ENCODE measurements around the gene SLC8A2.

Gene SLC8A2

GRCh38 chr19:47430041-47430802 lies 41.5 kb downstream of the SLC8A2 start:
- DNase-seq (ENCODE audit: low read depth): no peak

- DNase-seq (ENCODE audit: low read depth): no peak
These were observed 42.4 kb downstream of the SLC8A2 start for GRCh38 chr19:47429140-47429793.

GRCh38 chr19:47428177-47428894 lies 43.4 kb downstream of the SLC8A2 start:
- DNase-seq (ENCODE audit: low read depth): peak; percentile 95

DNA sequence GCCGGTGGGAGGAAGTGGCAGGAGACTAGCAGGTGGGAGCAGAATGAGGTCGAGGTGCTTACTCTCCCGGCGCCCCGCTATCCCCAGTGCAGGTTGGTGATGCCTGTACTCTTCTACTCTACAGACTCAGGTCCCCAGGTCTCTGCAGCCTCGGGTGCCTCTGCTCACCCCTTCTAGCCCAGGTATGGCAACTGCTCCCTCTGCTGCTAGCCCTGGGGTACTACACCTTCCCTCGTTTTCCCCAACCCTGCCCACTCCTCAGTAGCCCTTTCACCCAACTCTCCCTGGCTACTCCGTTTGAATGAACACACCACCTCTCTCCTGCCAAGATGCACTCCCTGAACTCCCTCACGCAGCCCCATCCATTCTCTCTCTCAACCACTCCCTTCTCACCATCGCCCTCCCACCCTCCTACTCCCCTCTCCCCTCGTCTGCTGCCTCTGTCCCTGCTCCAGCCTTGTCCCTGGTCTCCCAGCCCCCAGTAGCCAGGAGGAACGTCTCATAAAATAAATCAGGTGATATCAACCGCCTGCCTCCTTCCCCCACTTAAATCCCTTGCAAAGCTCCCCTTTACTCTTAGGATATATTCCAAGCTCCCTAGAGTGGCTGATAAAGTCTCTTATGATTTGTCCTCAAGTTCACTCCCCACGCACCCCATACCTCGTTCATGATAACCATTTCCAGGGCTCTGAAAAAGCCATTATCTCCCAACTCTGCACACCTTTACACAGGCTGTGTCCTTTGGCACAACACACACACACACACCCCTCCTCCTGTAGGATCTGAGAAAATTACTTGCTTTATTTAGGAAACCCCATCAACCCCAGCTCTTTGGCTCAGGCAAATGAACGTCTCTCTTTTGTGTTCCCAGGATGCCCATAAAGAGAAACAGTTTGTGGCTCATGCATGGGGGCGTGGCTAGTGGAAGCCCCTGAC lies 44.2 kb downstream of the SLC8A2 start:
- DNase-seq (ENCODE audit: low read depth): no peak

DNA sequence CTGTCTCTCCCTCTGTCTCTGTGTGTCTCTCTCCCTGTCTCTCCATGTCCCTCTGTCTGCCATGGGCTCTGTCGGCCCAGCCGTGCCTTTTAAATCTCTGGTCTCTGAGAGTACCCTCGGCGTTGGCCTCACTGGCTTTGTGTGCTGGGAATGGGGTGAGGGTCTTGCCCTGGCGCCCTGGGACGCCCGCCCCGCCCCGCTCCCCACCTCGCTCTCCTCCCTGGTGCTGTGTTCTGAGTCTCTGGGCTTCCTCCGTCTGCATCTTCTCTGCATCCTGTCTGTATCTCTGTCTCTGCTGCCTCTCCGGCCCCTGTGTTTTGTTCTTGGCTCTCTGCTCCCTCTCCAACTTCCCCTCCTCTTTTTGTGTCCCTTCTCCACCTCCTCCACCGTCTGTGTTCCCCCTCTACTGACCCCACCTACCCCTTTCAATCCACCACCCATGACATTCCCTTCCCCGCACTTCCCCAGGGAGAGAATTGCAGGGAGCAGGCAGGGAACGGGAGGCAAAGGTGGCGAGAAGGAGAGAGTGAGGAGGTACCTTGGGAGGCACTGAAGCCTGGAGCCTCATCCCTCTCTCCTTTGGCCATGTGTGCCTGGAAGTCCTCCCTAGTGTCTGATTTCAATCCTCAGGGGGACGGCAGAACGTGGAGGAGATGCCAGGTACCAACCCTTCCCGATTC lies 48.4 kb downstream of the SLC8A2 start:
- DNase-seq (ENCODE audit: low read depth): no peak

GRCh38 chr19:47422417-47423163 lies 49.1 kb downstream of the SLC8A2 start:
- DNase-seq (ENCODE audit: low read depth): no peak

DNA sequence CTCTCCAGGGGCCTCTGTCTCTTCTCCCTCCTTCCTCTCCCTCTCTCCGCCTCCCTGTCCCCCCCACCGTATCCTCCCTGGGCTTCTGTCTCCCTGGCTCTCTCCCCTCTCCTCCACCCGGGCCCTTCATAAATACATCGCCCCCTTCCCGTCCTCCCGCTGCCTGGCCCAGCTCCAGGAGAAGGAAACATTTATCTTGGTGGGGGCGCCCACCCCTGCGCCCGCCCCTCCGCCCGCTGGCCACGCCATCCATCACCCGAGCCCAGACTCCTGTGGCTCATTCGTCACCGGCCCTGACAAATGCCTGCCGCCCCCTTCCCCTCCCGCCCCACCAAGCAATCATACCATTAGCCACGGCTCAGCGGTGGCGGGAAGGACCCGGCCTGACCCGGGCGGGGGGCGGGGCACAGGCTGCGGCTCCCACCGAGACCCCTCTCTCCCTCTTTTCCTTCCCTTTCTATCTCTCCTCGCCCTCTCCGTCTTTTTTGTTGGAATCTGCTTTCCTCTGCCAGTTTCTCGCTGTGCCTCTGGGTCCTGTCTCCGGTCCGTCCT lies 49.8 kb downstream of the SLC8A2 start:
- no peak for DNase-seq (ENCODE audit: low read depth)

- DNase-seq (ENCODE audit: low read depth): no peak
These were observed 50.4 kb downstream of the SLC8A2 start for GRCh38 chr19:47421244-47421786.

DNA sequence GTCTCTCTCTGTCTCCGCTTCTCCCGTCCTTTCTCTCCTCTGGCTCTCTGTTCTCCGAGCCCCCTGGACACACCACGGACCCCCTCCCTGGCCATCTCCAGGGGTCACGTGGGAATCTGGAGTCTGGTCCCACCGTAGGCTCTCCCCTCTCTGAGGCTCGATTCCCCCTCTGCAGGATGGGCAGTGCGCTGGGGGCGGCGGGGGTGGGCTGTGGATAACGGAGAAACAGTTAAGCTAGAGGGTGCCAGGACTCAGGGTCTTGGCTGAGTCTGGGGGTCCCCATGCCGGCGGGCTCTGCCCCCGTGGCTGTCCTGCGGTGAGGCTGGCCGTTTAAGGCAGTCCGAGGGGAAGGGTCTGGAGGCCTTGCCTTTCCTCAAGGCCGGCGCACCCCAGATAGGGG lies 51.9 kb downstream of the SLC8A2 start:
- no peak for DNase-seq (ENCODE audit: low read depth)

DNA sequence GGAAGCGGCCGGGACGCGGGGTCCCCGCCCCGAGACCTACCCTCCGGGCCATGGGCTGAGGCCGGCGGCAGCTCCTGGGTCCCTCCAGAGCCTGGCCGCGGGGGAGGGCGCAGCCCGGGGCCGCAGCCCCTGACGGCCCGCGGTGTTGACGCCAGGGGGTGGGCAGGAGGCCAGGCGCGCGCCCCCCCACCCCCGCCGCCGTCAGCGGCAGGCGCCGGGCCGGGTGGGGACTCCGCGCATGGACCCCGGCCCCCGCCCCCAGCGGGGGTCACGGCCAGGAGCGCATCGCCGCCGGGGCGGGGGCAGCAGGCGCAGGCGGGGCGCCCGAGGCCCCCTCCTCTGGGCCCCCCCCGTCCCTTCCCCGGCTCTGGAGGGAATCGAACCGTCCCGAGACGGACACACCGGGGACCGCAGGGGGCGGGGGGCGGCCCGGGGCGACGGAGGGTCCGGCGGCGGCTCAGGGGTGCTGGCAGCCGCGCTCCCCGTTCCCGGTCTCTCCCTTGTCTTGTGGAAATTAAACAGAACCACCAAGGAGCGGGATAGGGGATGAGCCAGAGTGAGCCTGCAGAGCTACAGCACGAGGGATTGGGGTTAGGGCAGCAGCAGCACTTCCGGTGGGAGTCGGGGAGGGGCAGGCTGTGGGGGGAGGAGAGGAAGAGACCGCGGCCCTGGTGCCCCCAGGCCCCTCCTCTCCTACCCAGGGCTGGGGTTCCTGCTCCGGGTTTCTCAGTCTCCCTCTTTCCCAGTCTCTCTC lies 52.5 kb downstream of the SLC8A2 start, which contains the start of gene MEIS3:
TSS of gene MEIS3 (minus strand) at position 498 of the 754 bp plus-strand sequence. CDS start at position 52, 446 bp downstream.
- DNase-seq (ENCODE audit: low read depth): no peak

DNA sequence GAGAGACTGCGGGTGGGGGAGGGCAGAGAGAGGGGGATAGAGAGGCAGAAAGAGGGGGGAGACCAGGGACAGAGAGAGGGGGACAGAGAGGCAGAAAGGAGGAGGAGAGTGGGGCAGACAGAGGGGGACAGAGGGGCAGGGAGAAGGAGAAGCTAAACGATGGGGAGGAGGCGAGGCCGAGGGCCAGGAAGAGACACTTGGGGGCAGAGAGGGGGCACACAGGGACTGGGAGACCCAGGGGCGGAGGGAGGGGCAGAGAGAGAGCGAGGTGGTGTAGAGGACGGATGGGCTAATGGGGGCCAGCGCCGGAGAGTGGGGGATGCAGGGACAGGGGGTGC lies 53.0 kb downstream of the SLC8A2 start:
- no peak for DNase-seq (ENCODE audit: low read depth)

- DNase-seq (ENCODE audit: low read depth): no peak
These were observed 53.7 kb downstream of the SLC8A2 start for GRCh38 chr19:47417746-47418691.

GRCh38 chr19:47417107-47417745 lies 54.5 kb downstream of the SLC8A2 start:
- no peak for DNase-seq (ENCODE audit: low read depth)

- no peak for DNase-seq (ENCODE audit: low read depth)
These were observed 55.1 kb downstream of the SLC8A2 start for GRCh38 chr19:47416643-47416985.

GRCh38 chr19:47415953-47416642 lies 55.6 kb downstream of the SLC8A2 start:
- DNase-seq (ENCODE audit: low read depth): no peak

- no peak for DNase-seq (ENCODE audit: low read depth)
These were observed 57.2 kb downstream of the SLC8A2 start for GRCh38 chr19:47414469-47414868.

DNA sequence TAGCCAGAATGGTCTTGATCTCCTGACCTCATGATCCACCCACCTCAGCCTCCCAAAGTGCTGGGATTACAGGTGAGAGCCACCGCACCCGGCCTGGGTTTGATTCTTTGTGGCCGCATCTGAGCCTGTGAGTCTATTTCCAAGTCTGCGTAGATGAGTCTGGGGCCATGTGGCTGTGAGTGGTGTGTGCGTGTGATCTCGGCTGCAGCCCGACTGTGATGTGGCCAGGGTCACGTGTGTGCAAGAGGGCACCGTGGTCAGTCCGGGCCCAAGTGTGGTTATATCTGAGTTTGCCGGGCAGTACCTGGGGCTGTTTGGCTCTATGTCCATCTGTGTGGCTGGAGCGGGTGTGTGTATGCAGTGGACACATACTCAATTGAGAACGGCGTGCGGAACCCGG lies 57.8 kb downstream of the SLC8A2 start:
- DNase-seq (ENCODE audit: low read depth): no peak

Measured in stromal cell of bone marrow (primary cell).